22Rv1 (cell line): ENCODE measurements around the gene STK17A.
"Not testable (repeated sequence)": the region's sequence is repeated elsewhere in the genome, so short reads cannot be mapped to it uniquely, and the experiment has no call there.

ENCODE experiments used
- CTCF ChIP-seq: fragments of 450-650 bp; IDR thresholded peaks from 2 replicates; pipeline ENCODE4 v1.5.1; 2017; ENCODE audit warnings: mild to moderate bottlenecking
- ZFX ChIP-seq: fragments of 450-650 bp; IDR thresholded peaks from 2 replicates; pipeline ENCODE4 v1.6.1; 2017; ENCODE audit warnings: antibody characterized with exemption, borderline replicate concordance

- TF ChIP-seq CTCF, ZFX: not testable (repeated sequence)
Observed at GRCh38 chr7:43573832-43574231, 9.1 kb upstream of the STK17A start.
